GM20000 (cell line): ENCODE data around the gene SPTBN2.

Experiments used
- DNase-seq: peaks from one replicate; pipeline ENCODE4 v3.0.0; 2012; ENCODE audit warnings: low spot score
- CTCF ChIP-seq: IDR thresholded peaks from 2 replicates; pipeline ENCODE4 v1.5.1; 2012; ENCODE audit warnings: mild to moderate bottlenecking, control low read depth; ENCODE audit errors: extremely low read depth, missing control alignments

Gene SPTBN2

GRCh38 chr11:66636411-66636810, 92.6 kb downstream of the SPTBN2 start:
- DNase-seq = no peak
- no peak for TF ChIP-seq CTCF
